Activated T-helper 1 cell treated with anti-CD3 and anti-CD28 coated beads, Interleukin-12 subunit alpha, Interleukin-12 subunit beta, Interleukin-2, Interleukin-4 antibody, amounts not matched to agents 30 ng/mL and 10 ng/mL and 1 ng/mL, durations not matched to agents 14 hours and 24 hours and 36 hours (primary cell): ENCODE measurements around the gene MYLK4. TPM values are rescaled to one million over a fixed set of nuclear protein-coding genes. Genes with fewer than 3 reads are reported as not detected.

Source experiments
- DNase-seq: peaks from one replicate; pipeline ENCODE4 v3.0.0; 2021; ENCODE audit warnings: low spot score
- H3K27ac Mint-ChIP-seq: one replicate; pipeline ENCODE4 v1.8.0; 2021; ENCODE audit warnings: mild to moderate bottlenecking, mixed read lengths
- H3K27me3 Mint-ChIP-seq: one replicate; pipeline ENCODE4 v1.8.0; 2022; ENCODE audit warnings: mild to moderate bottlenecking, moderate library complexity, mixed read lengths; ENCODE audit not compliant: insufficient read depth
- H3K36me3 Mint-ChIP-seq: one replicate; pipeline ENCODE4 v1.8.0; 2021; ENCODE audit warnings: low read depth, mixed read lengths
- H3K4me1 Mint-ChIP-seq: one replicate; pipeline ENCODE4 v1.8.0; 2021; ENCODE audit warnings: low read depth, mixed read lengths
- H3K4me3 Mint-ChIP-seq: one replicate; pipeline ENCODE4 v1.8.0; 2021; ENCODE audit warnings: mild to moderate bottlenecking, moderate library complexity, mixed read lengths
- H3K9me3 Mint-ChIP-seq: one replicate; pipeline ENCODE4 v1.8.0; 2021; ENCODE audit warnings: mixed read lengths
- intact Hi-C: fragments of 100-400 bp; cut with micrococcal nuclease; formaldehyde crosslinking; loops from one replicate; pipeline ENCODE4 v1.15.1; 2024
- total RNA-seq: library from RNA; stranded (reverse); gene quantifications from 2 replicates; pipeline ENCODE4 v1.2.3, GENCODE V29; 2022

MYLK4 gene
- total RNA-seq, 1 donor from 2014 or later: 0.10 TPM

GRCh38 chr6:2632976-2633584 lies 117.6 kb downstream of the MYLK4 start:
- peaks cover 29% of the 10 kb centered on the region for H3K27me3 Mint-ChIP-seq
- DNase-seq: no peak
- H3K36me3 Mint-ChIP-seq: no peaks in the 10 kb centered on the region
- no peaks in the 10 kb centered on the region for H3K4me1 Mint-ChIP-seq
- no peak overlapping the region for H3K27ac Mint-ChIP-seq
- H3K4me3 Mint-ChIP-seq: no peak overlapping the region
- intact Hi-C loops: loop anchor here (5.0 kb wide), 4 partner anchors 71 to 531 kb away; no protein-coding TSS in a partner anchor
- no peaks in the 10 kb centered on the region for H3K9me3 Mint-ChIP-seq

GRCh38 chr6:2632368-2632767 lies 118.4 kb downstream of the MYLK4 start:
- Mint-ChIP-seq H3K36me3 (no peaks in the 10 kb centered on the region), H3K27me3 (peaks cover 29% of the 10 kb centered on the region), H3K9me3 (no peaks in the 10 kb centered on the region), H3K4me1 (no peaks in the 10 kb centered on the region), H3K4me3 (no peak overlapping the region), H3K27ac (no peak overlapping the region)
- intact Hi-C loops: loop anchor here (5.0 kb wide), 4 partner anchors 70 to 530 kb away; no protein-coding TSS in a partner anchor
- DNase-seq: no peak

GRCh38 chr6:2630891-2631571 lies 119.7 kb downstream of the MYLK4 start:
- intact Hi-C loops: loop anchor here (5.0 kb wide), 4 partner anchors 69 to 529 kb away; no protein-coding TSS in a partner anchor
- Mint-ChIP-seq H3K4me1 (no peaks in the 10 kb centered on the region), H3K4me3 (no peak overlapping the region), H3K27me3 (peaks cover 31% of the 10 kb centered on the region), H3K27ac (no peak overlapping the region), H3K9me3 (no peaks in the 10 kb centered on the region), H3K36me3 (no peaks in the 10 kb centered on the region)
- DNase-seq: no peak

DNA sequence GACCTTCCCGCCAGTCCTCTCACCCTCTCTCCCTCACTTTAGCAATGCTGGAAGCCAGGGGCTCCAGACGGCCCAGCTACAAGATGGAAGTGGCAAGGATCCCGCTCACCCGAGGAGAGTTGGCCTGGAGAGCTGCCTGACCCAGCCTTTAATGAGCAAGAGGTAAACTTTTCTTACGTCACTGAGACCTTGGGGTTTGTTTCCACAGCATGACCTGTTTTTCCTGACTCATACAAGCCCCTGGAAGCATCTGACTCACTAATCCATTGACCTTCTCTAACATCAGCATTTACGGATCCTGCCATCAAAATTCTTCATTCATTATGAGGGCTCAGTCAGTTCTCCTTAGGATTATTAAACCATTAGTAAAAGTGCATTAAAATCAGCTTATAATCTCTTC lies 120.4 kb downstream of the MYLK4 start:
- Mint-ChIP-seq H3K36me3 (no peaks in the 10 kb centered on the region), H3K4me3 (no peak overlapping the region), H3K4me1 (no peaks in the 10 kb centered on the region), H3K27ac (no peak overlapping the region), H3K9me3 (no peaks in the 10 kb centered on the region), H3K27me3 (peaks cover 31% of the 10 kb centered on the region)
- no peak for DNase-seq
- intact Hi-C loops: loop anchor here (5.0 kb wide), 4 partner anchors 68 to 528 kb away; no protein-coding TSS in a partner anchor

DNA sequence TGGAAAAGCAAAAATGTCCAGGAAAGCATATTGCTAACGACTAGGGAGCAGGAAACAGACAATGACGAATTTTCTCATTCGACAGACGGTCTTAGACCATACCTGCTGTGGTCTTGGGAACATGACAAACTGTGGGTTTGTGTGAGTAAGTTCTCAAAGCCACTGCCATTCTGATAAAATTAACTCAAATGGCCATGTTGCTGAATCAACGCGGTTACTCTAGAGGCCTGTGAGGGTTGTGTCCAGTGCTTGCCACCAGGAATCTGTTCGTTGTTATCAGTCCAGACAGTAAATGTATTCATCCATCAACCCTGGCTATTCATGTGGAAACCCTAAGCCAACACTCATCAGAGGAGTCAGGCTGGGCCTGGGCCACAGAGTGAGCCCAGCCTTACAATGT lies 124.3 kb downstream of the MYLK4 start:
- Mint-ChIP-seq H3K27ac (no peak overlapping the region), H3K4me3 (no peak overlapping the region), H3K9me3 (no peaks in the 10 kb centered on the region), H3K36me3 (no peaks in the 10 kb centered on the region), H3K4me1 (no peaks in the 10 kb centered on the region), H3K27me3 (peaks cover 16% of the 10 kb centered on the region)
- intact Hi-C loops: no loop called here
- no peak for DNase-seq

DNA sequence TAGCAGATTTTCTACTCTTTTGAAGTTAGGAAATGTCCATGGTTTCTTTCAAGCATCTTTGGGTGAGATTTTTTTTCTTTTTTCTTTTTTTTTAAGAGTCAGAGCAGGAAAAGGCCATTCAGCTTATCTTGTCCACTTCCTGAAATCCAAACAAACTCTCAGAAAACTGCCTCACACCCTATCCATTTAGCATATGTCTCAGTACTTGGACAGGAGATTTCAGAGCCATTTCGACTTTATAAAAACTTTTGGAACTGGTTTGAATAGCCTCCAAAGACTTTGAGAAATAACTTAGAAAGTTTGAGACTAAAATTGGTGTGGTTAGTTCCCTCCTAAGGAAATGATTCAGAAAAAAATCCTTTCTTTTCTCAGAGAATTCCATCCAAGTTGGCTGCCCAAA lies 125.1 kb downstream of the MYLK4 start:
- intact Hi-C loops: no loop called here
- Mint-ChIP-seq H3K27me3 (peaks cover 14% of the 10 kb centered on the region), H3K4me3 (no peak overlapping the region), H3K27ac (no peak overlapping the region), H3K36me3 (no peaks in the 10 kb centered on the region), H3K4me1 (no peaks in the 10 kb centered on the region), H3K9me3 (no peaks in the 10 kb centered on the region)
- DNase-seq: no peak

DNA sequence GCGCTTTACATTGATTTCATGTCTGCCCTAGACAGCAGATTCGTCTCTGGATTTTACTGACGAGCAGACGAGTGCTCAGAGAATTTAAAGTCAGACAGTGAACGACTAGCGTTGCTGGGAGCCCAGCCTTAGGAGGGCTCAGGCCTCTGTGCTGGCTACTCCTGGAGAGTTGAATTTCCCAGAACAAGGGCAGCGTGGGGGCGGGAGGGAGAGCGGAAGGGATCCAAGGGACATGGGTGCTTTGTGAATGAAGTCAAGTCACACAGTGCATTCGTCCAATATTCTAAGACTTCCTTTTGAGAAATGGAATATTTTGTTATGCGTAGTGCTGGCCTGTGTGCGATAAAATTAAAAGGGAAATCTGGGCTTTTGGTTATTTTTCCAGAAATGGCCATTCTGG lies 126.5 kb downstream of the MYLK4 start:
- no peaks in the 10 kb centered on the region for H3K9me3 Mint-ChIP-seq
- no peak for DNase-seq
- no peak overlapping the region for H3K4me3 Mint-ChIP-seq
- no peak overlapping the region for H3K27ac Mint-ChIP-seq
- intact Hi-C loops: no loop called here
- H3K27me3 Mint-ChIP-seq: peaks cover 27% of the 10 kb centered on the region
- H3K36me3 Mint-ChIP-seq: no peaks in the 10 kb centered on the region
- no peaks in the 10 kb centered on the region for H3K4me1 Mint-ChIP-seq

DNA sequence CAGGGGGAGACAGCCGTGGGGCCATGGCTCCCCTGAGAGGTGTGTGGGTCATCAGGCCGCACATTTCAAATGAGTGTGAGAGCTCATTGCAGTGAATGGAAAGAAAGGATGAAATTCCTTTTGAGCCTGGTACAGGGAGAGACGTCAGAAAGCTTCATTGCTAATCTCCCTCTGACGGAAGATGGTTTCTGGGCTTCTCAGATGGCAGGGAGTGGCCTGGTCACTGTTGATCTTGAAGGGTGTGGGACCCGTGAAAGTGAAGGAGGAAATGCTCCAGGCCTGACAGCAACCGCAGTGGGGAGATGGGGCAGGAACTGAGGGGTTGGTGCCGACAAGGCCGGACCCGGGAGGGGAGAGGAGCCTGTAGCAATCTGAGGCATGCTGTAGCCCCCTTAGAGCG lies 127.4 kb downstream of the MYLK4 start:
- Mint-ChIP-seq H3K4me3 (no peak overlapping the region), H3K27me3 (peaks cover 30% of the 10 kb centered on the region), H3K9me3 (no peaks in the 10 kb centered on the region), H3K27ac (no peak overlapping the region), H3K4me1 (no peaks in the 10 kb centered on the region), H3K36me3 (no peaks in the 10 kb centered on the region)
- intact Hi-C loops: no loop called here
- no peak for DNase-seq

DNA sequence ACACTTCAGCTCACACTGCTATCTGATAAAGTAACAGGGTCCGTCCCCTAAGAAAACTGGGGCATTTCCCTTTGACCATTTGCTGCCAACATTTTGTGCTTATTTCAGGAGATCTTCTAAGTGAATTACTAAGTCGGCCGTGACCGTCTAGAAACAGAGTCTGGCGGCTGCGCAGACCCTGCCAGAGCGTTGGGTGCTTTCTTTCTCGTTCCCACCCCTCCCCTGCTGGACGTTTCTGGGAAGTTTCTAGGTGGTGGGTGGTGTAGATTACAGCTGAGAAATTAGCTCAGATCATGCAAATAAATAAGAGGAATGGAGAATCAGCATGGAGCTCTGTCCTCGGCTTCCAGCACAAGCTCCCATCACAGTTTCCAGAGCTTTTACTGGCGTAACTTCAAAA lies 128.1 kb downstream of the MYLK4 start:
- intact Hi-C loops: no loop called here
- DNase-seq: no peak
- Mint-ChIP-seq H3K4me3 (no peak overlapping the region), H3K27ac (no peak overlapping the region), H3K36me3 (no peaks in the 10 kb centered on the region), H3K27me3 (peaks cover 33% of the 10 kb centered on the region), H3K9me3 (no peaks in the 10 kb centered on the region), H3K4me1 (no peaks in the 10 kb centered on the region)

GRCh38 chr6:2619651-2620050 lies 131.1 kb downstream of the MYLK4 start:
- intact Hi-C loops: no loop called here
- DNase-seq: no peak
- Mint-ChIP-seq H3K4me3 (no peak overlapping the region), H3K9me3 (no peaks in the 10 kb centered on the region), H3K27me3 (peaks cover 38% of the 10 kb centered on the region), H3K36me3 (no peaks in the 10 kb centered on the region), H3K4me1 (no peaks in the 10 kb centered on the region), H3K27ac (no peak overlapping the region)

- H3K27ac Mint-ChIP-seq: no peak overlapping the region
- no peaks in the 10 kb centered on the region for H3K36me3 Mint-ChIP-seq
- intact Hi-C loops: no loop called here
- H3K27me3 Mint-ChIP-seq: peaks cover 53% of the 10 kb centered on the region
- peaks cover 6% of the 10 kb centered on the region for H3K9me3 Mint-ChIP-seq
- H3K4me3 Mint-ChIP-seq: no peak overlapping the region
- no peak for DNase-seq
- H3K4me1 Mint-ChIP-seq: no peaks in the 10 kb centered on the region
Observed at GRCh38 chr6:2617729-2618128, 133.0 kb downstream of the MYLK4 start.

DNA sequence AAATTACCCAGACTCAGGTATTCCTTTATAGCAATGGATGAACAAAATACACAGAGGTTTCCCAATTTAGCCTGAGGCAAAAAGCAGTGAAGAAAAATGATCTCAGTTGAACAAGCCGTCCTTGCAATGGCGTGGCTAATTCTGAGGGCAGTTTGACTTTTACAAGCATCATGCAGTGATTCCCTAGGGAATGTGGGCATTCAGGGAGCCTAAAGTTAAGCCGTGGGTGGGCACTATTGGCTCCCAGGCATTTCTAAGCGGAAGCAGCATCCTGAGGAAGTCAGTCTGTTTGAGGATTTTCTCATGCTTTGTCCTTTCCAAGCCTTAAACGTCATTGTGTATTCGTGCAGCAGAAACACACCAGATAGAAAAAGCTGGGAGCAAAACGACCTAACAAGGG lies 133.9 kb downstream of the MYLK4 start:
- intact Hi-C loops: no loop called here
- Mint-ChIP-seq H3K4me3 (no peak overlapping the region), H3K27me3 (peaks cover 56% of the 10 kb centered on the region), H3K9me3 (peaks cover 6% of the 10 kb centered on the region), H3K36me3 (no peaks in the 10 kb centered on the region), H3K27ac (no peak overlapping the region), H3K4me1 (no peaks in the 10 kb centered on the region)
- DNase-seq: no peak

GRCh38 chr6:2615251-2615650 lies 135.5 kb downstream of the MYLK4 start:
- H3K4me1 Mint-ChIP-seq: no peaks in the 10 kb centered on the region
- peaks cover 59% of the 10 kb centered on the region for H3K27me3 Mint-ChIP-seq
- H3K9me3 Mint-ChIP-seq: peaks cover 6% of the 10 kb centered on the region

More at GRCh38 chr6:2615251-2615650, 135.5 kb downstream of the MYLK4 start:
- H3K27ac Mint-ChIP-seq: no peak overlapping the region
- H3K4me3 Mint-ChIP-seq: no peak overlapping the region
- H3K36me3 Mint-ChIP-seq: no peaks in the 10 kb centered on the region
- intact Hi-C loops: no loop called here
- no peak for DNase-seq
